H1 (cell line): ENCODE results near the gene UBASH3B. TPM values are rescaled to one million over a fixed set of nuclear protein-coding genes. Genes with fewer than 3 reads are reported as not detected.

Source experiments
- CTCF ChIA-PET: fragments of 300-600 bp; sonication (Branson Sonifier 250); formaldehyde crosslinking; loops from one replicate; lab custom pipeline; 2021; ENCODE audit not compliant: partially characterized antibody; lab: Charles Lee
- POLR2A ChIA-PET: fragments of 300-600 bp; sonication (Branson Sonifier 250); formaldehyde crosslinking; loops from one replicate; lab custom pipeline; 2021; ENCODE audit warnings: inconsistent platforms; ENCODE audit not compliant: partially characterized antibody; lab: Charles Lee
- DNase-seq, 2 experiments: peaks; one replicate each; pipeline versions ENCODE4 v3.0.0 to v3.0.0-alpha.2; 2010 to 2022; ENCODE audit warnings: low spot score in 2 of 2, low read depth in 1 of 2, mixed read lengths in 1 of 2
- FAIRE-seq: peaks from 2 replicates; lab custom pipeline; 2011; peaks lifted over from hg19 to GRCh38; lab: Jason Lieb, UNC
- H2AFZ ChIP-seq: 2 replicates; pipeline ENCODE4 v1.8.1; 2012; ENCODE audit warnings: low read length, inconsistent platforms
- H2AK5ac ChIP-seq: 2 replicates; pipeline ENCODE4 v1.6.1; 2013; ENCODE audit warnings: low read depth, low read length
- H2BK120ac ChIP-seq: replicated peaks from 2 replicates; pipeline ENCODE3; 2013; ENCODE audit warnings: low read depth, low read length, inconsistent platforms
- H2BK12ac ChIP-seq: 2 replicates; pipeline ENCODE4 v1.6.1; 2013; ENCODE audit warnings: low read depth, low read length
- H2BK15ac ChIP-seq: 2 replicates; pipeline ENCODE4 v1.6.1; 2013; ENCODE audit warnings: low read length
- H2BK20ac ChIP-seq: 2 replicates; pipeline ENCODE4 v1.6.1; 2013; ENCODE audit warnings: low read length
- H2BK5ac ChIP-seq: 2 replicates; pipeline ENCODE4 v1.6.1; 2013; ENCODE audit warnings: low read depth, low read length
- H3K14ac ChIP-seq: 2 replicates; pipeline ENCODE4 v1.6.1; 2013; ENCODE audit warnings: inconsistent platforms; ENCODE audit not compliant: insufficient read length
- H3K18ac ChIP-seq: 2 replicates; pipeline ENCODE4 v1.6.1; 2013; ENCODE audit warnings: low read length; ENCODE audit errors: extremely low read depth
- H3K23ac ChIP-seq: 2 replicates; pipeline ENCODE4 v1.6.1; 2013; ENCODE audit warnings: inconsistent platforms; ENCODE audit not compliant: insufficient read length
- H3K23me2 ChIP-seq: 2 replicates; pipeline ENCODE4 v1.6.1; 2013; ENCODE audit warnings: low read depth, low read length
- H3K27ac ChIP-seq: 2 replicates; pipeline ENCODE4 v1.6.1; 2011; ENCODE audit warnings: low read depth, low read length, inconsistent platforms
- H3K27me3 ChIP-seq, 4 experiments: replicated peaks in 1 of 4; 1 replicate in 1 of 4; 2 replicates in 3 of 4; pipeline versions ENCODE4 v1.6.1 to v1.8.1; 2011 to 2013; ENCODE audit warnings: low read length in 3 of 4, mild to moderate bottlenecking in 3 of 4, inconsistent platforms in 2 of 4, mixed read lengths in 2 of 4, moderate library complexity in 1 of 4; ENCODE audit not compliant: control insufficient read depth in 3 of 4, insufficient read depth in 3 of 4; ENCODE audit errors: extremely low read depth in 1 of 4
- H3K36me3 ChIP-seq, 4 experiments: 2 replicates each; pipeline versions ENCODE4 v1.6.1 to v1.8.1; 2011 to 2013; ENCODE audit warnings: mild to moderate bottlenecking in 4 of 4, low read length in 3 of 4, moderate library complexity in 2 of 4, control low read depth in 1 of 4, inconsistent platforms in 1 of 4; ENCODE audit not compliant: insufficient read depth in 4 of 4, control insufficient read depth in 2 of 4
- H3K4ac ChIP-seq: replicated peaks from 2 replicates; pipeline ENCODE3; 2013; ENCODE audit warnings: low read length, low read depth, mixed read lengths, inconsistent platforms; ENCODE audit not compliant: insufficient read length
- H3K4me1 ChIP-seq, 4 experiments: replicated peaks in 1 of 4; 1 replicate in 1 of 4; 2 replicates in 3 of 4; pipeline versions ENCODE4 v1.6.1 to v1.8.1; 2011 to 2013; ENCODE audit warnings: low read length in 3 of 4, inconsistent platforms in 2 of 4, mixed read lengths in 1 of 4; ENCODE audit not compliant: insufficient read depth in 4 of 4, control insufficient read depth in 3 of 4
- H3K4me2 ChIP-seq, 2 experiments: 2 replicates each; pipeline versions ENCODE4 v1.6.1 to v1.8.1; 2011 to 2013; ENCODE audit warnings: low read depth in 2 of 2, low read length in 2 of 2, control low read depth in 1 of 2, inconsistent platforms in 1 of 2, mild to moderate bottlenecking in 1 of 2; ENCODE audit not compliant: insufficient read depth in 1 of 2
- H3K4me3 ChIP-seq, 4 experiments: fragments of 200-600, 300-600 bp in 1 of 4; sonication (generic), shearing (Covaris generic), sonication (Bioruptor Twin) in 1 of 4; 2 replicates each; pipeline versions ENCODE4 v1.5.1 to v1.8.1; 2011 to 2016; ENCODE audit warnings: low read length in 4 of 4, low read depth in 3 of 4, control low read depth in 2 of 4, inconsistent platforms in 2 of 4, mild to moderate bottlenecking in 2 of 4, mixed read lengths in 1 of 4, moderate library complexity in 1 of 4; ENCODE audit not compliant: insufficient read depth in 2 of 4; ENCODE audit errors: extremely low read depth in 1 of 4
- H3K56ac ChIP-seq: replicated peaks from 2 replicates; pipeline ENCODE3; 2013; ENCODE audit warnings: low read depth, mild to moderate bottlenecking, mixed read lengths, low read length, inconsistent platforms; ENCODE audit not compliant: insufficient read length
- H3K79me1 ChIP-seq: 2 replicates; pipeline ENCODE4 v1.6.1; 2013; ENCODE audit warnings: low read depth, low read length, control low read depth
- H3K79me2 ChIP-seq, 2 experiments: 2 replicates each; pipeline versions ENCODE4 v1.6.1 to v1.8.1; 2012 to 2013; ENCODE audit warnings: low read length in 2 of 2, mild to moderate bottlenecking in 2 of 2, inconsistent platforms in 1 of 2; ENCODE audit not compliant: insufficient read depth in 2 of 2, control insufficient read depth in 1 of 2
- H3K9ac ChIP-seq, 4 experiments: replicated peaks in 1 of 4; 1 replicate in 1 of 4; 2 replicates in 3 of 4; pipeline versions ENCODE4 v1.6.1 to v1.8.1; 2011 to 2013; ENCODE audit warnings: low read depth in 3 of 4, low read length in 3 of 4, control low read depth in 2 of 4, mild to moderate bottlenecking in 2 of 4, moderate library complexity in 2 of 4, inconsistent platforms in 1 of 4; ENCODE audit errors: extremely low read depth in 1 of 4
- H3K9me3 ChIP-seq, 2 experiments: 2 replicates each; pipeline versions ENCODE4 v1.6.1 to v1.8.1; 2012 to 2013; ENCODE audit warnings: mild to moderate bottlenecking in 2 of 2, moderate library complexity in 2 of 2, control low read depth in 1 of 2, inconsistent platforms in 1 of 2, low read depth in 1 of 2, low read length in 1 of 2, mixed read lengths in 1 of 2; ENCODE audit not compliant: insufficient read depth in 2 of 2
- H4K20me1 ChIP-seq, 2 experiments: replicated peaks in 1 of 2; 2 replicates each; pipeline versions ENCODE3 to v1.8.1; 2011 to 2013; ENCODE audit warnings: inconsistent platforms in 2 of 2, low read length in 2 of 2, mild to moderate bottlenecking in 1 of 2; ENCODE audit not compliant: insufficient read depth in 2 of 2, control insufficient read depth in 1 of 2
- H4K5ac ChIP-seq: 2 replicates; pipeline ENCODE4 v1.6.1; 2013; ENCODE audit warnings: low read length, low read depth, mixed read lengths, inconsistent platforms; ENCODE audit not compliant: insufficient read length
- H4K8ac ChIP-seq: 2 replicates; pipeline ENCODE4 v1.8.0; 2013; ENCODE audit warnings: mild to moderate bottlenecking, moderate library complexity, low read length, inconsistent platforms; ENCODE audit not compliant: insufficient read depth; ENCODE audit errors: extremely low read depth
- H4K91ac ChIP-seq: replicated peaks from 2 replicates; pipeline ENCODE3; 2013; ENCODE audit warnings: low read length, mixed read lengths, inconsistent platforms; ENCODE audit not compliant: insufficient read length
- ATF3 ChIP-seq: IDR thresholded peaks from 2 replicates; pipeline ENCODE4 v1.6.1; 2011; ENCODE audit warnings: low read depth, mild to moderate bottlenecking, low read length; ENCODE audit not compliant: insufficient read depth
- CBX8 ChIP-seq: fragments of 300-800, 300-1000 bp; sonication (generic); IDR thresholded peaks from 2 replicates; pipeline ENCODE4 v1.7.1; 2016; ENCODE audit warnings: low read depth, low read length, borderline replicate concordance
- CTBP2 ChIP-seq: IDR thresholded peaks from 2 replicates; pipeline ENCODE4 v1.7.0; 2011; ENCODE audit warnings: borderline replicate concordance, mild to moderate bottlenecking, moderate library complexity, mixed read lengths, low read length; ENCODE audit not compliant: insufficient read depth, insufficient read length
- FOSL1 ChIP-seq: IDR thresholded peaks from 2 replicates; pipeline ENCODE4 v1.6.1; 2011; ENCODE audit warnings: mild to moderate bottlenecking, low read depth, low read length, moderate library complexity; ENCODE audit not compliant: insufficient read depth
- HDAC6 ChIP-seq: IDR thresholded peaks from one replicate; pipeline ENCODE4 v1.7.1; 2012; ENCODE audit warnings: low read depth, mild to moderate bottlenecking, inconsistent platforms, low read length, moderate library complexity
- JUND ChIP-seq: IDR thresholded peaks from 2 replicates; pipeline ENCODE4 v1.6.1; 2011; ENCODE audit warnings: mild to moderate bottlenecking, improper control_type of control experiment, low read length
- RAD21 ChIP-seq, 2 experiments: IDR thresholded peaks in 1 of 2; conservative IDR thresholded peaks in 1 of 2; 2 replicates each; pipeline ENCODE4 v1.6.1; 2011; ENCODE audit warnings: low read depth in 2 of 2, low read length in 2 of 2, improper control_type of control experiment in 1 of 2, inconsistent platforms in 1 of 2, mild to moderate bottlenecking in 1 of 2, moderate library complexity in 1 of 2
- RXRA ChIP-seq: IDR thresholded peaks from 2 replicates; pipeline ENCODE4 v1.6.1; 2011; ENCODE audit warnings: low read depth, mild to moderate bottlenecking, low read length, moderate library complexity; ENCODE audit not compliant: insufficient read depth
- SIX5 ChIP-seq: IDR thresholded peaks from 2 replicates; pipeline ENCODE4 v1.6.1; 2011; ENCODE audit warnings: mild to moderate bottlenecking, low read depth, low read length
- SP1 ChIP-seq: IDR thresholded peaks from 2 replicates; pipeline ENCODE4 v1.6.1; 2011; ENCODE audit warnings: low read depth, low read length
- SP4 ChIP-seq: IDR thresholded peaks from 2 replicates; pipeline ENCODE4 v1.6.1; 2012; ENCODE audit warnings: low read length, inconsistent platforms
- TAF1 ChIP-seq: IDR thresholded peaks from 2 replicates; pipeline ENCODE4 v1.6.1; 2011; ENCODE audit warnings: mild to moderate bottlenecking, low read depth, low read length
- TCF12 ChIP-seq: IDR thresholded peaks from 2 replicates; pipeline ENCODE4 v1.6.1; 2011; ENCODE audit warnings: low read depth, mild to moderate bottlenecking, low read length
- TEAD4 ChIP-seq: IDR thresholded peaks from 2 replicates; pipeline ENCODE4 v1.6.1; 2012; ENCODE audit warnings: low read depth, low read length, inconsistent platforms, mixed read lengths
- YY1 ChIP-seq: IDR thresholded peaks from 2 replicates; pipeline ENCODE4 v1.6.1; 2011; ENCODE audit warnings: low read depth, mild to moderate bottlenecking, low read length
- WGBS, 2 experiments: shearing (Covaris generic) in 1 of 2; methylation state at CpG; one replicate each; pipeline versions ENCODE4 v1.1.6 to v1.1.7; 2013 to 2015; ENCODE audit warnings: low lambda C conversion rate in 2 of 2, mixed read lengths in 2 of 2, inconsistent platforms in 1 of 2, low coverage in 1 of 2, missing lambda C conversion rate in 1 of 2; ENCODE audit not compliant: insufficient replicate concordance in 2 of 2, insufficient coverage in 1 of 2, insufficient read length in 1 of 2; ENCODE audit errors: extremely low coverage in 1 of 2, missing lambda C conversion rate in 1 of 2; 5-methylcytosine and 5-hydroxymethylcytosine counted together
- polyA plus RNA-seq, 7 experiments: library from polyadenylated mRNA; depleted of rRNA in 3 of 7; stranded (reverse) in 5 of 7; unstranded in 2 of 7; fragments of >200 nt in 5 of 7; fragments of 200-250 nt in 2 of 7; gene quantifications; 1 replicate in 5 of 7; 2 replicates in 1 of 7; 4 replicates in 1 of 7; pipeline versions ENCODE4 v1.2.1 to v1.2.3, GENCODE V29; 2011 to 2013; ENCODE audit warnings: missing spikeins in 2 of 7, mixed read lengths in 2 of 7
- total RNA-seq: library from RNA; stranded (reverse); fragmentation: NEBNext Ultra II Directional; extraction: Animal tissue kit (Norgen Biotek cat#: 25700); gene quantifications from 2 replicates; pipeline ENCODE4 v1.2.1, GENCODE V29; 2021

Gene UBASH3B
- total and polyA plus RNA-seq, 2 of the 8 experiments (the other 6 are each of a cell fraction or from before 2014, with no cell fraction given), result 7.5 to 9.5 TPM

GRCh38 chr11:122700666-122701065 is 45.1 kb downstream of the UBASH3B start:
- no peak overlapping the region for H3K56ac ChIP-seq
- no peaks in the 10 kb centered on the region for H3K79me2 ChIP-seq
- no peak for TF ChIP-seq SP4
- TF ChIP-seq RXRA, result no peak
- TF ChIP-seq CBX8, result no peak
- no peak for TF ChIP-seq JUND
- TF ChIP-seq CTBP2, result no peak
- no peak for TF ChIP-seq YY1
- TF ChIP-seq TEAD4, result no peak
- TF ChIP-seq FOSL1, result no peak
- TF ChIP-seq HDAC6, result no peak
- no peak for TF ChIP-seq ATF3
- TF ChIP-seq TAF1, result no peak
- TF ChIP-seq SP1, result no peak
- no peak for TF ChIP-seq RAD21 (IDR thresholded peaks at IDR 0.05 in 1 of 2, conservative IDR thresholded peaks at IDR 0.05 in 1 of 2; ENCODE audit: low read depth in 2 of 2, low read length in 2 of 2)
- no peak for TF ChIP-seq TCF12
- no peak for TF ChIP-seq SIX5
- no peak overlapping the region for H3K14ac ChIP-seq
- no peaks in the 10 kb centered on the region for H3K36me3 ChIP-seq
- ChIA-PET CTCF (interaction anchor here (1.0 to 1.7 kb wide), 4 partner anchors 9 to 43 kb away, joined by 3 to 5 read pairs (median 3); no protein-coding TSS in a partner anchor), POLR2A (interaction anchor here (1.2 kb wide), 1 partner anchor 20 kb away, joined by 3 read pairs; no protein-coding TSS in a partner anchor)
- H2BK20ac ChIP-seq, result no peak overlapping the region
- no peak overlapping the region for H4K8ac ChIP-seq
- H2AFZ ChIP-seq, result no peak overlapping the region
- H3K23me2 ChIP-seq, result no peaks in the 10 kb centered on the region
- no peaks in the 10 kb centered on the region for H3K4me1 ChIP-seq
- no peak overlapping the region for H2AK5ac ChIP-seq
- no peak overlapping the region for H3K9ac ChIP-seq
- H3K27me3 ChIP-seq, result no peaks in the 10 kb centered on the region
- H3K27ac ChIP-seq, result no peak overlapping the region
- DNase-seq (no peak), FAIRE-seq (no peak)
- H3K23ac ChIP-seq, result no peak overlapping the region
- H3K4me2 ChIP-seq, result no peak overlapping the region
- H3K79me1 ChIP-seq, result no peaks in the 10 kb centered on the region; the same call in 1 of the 2 replicates
- H4K91ac ChIP-seq, result no peak overlapping the region
- H4K5ac ChIP-seq, result no peak overlapping the region
- H3K4ac ChIP-seq, result no peak overlapping the region
- no peak overlapping the region for H2BK120ac ChIP-seq
- no peak overlapping the region for H3K18ac ChIP-seq
- H2BK12ac ChIP-seq, result no peak overlapping the region
- H3K4me3 ChIP-seq, result no peak overlapping the region
- no peaks in the 10 kb centered on the region for H3K9me3 ChIP-seq
- 89% methylated on average over 3 of the region's 3 CpGs; no CpG with 5 or more reads in 1 of the 2 experiments for WGBS, 2 experiments
- H4K20me1 ChIP-seq, result no peaks in the 10 kb centered on the region
- H2BK5ac ChIP-seq, result no peak overlapping the region
- H2BK15ac ChIP-seq, result no peak overlapping the region
